OCI-LY1 (cell line): ENCODE measurements around the gene MFRP.

Experiments used
- H2AFZ ChIP-seq: fragments of 200-600 bp; sonication (generic), shearing (Covaris generic); 2 replicates; pipeline ENCODE4 v1.6.0; 2014; ENCODE audit warnings: antibody characterized with exemption, mild to moderate bottlenecking, low read length
- H3F3A ChIP-seq: fragments of 200-600 bp; sonication (generic), shearing (Covaris generic); 2 replicates; pipeline ENCODE4 v1.6.0; 2014; ENCODE audit warnings: mild to moderate bottlenecking, antibody characterized with exemption, low read length, moderate library complexity; ENCODE audit not compliant: insufficient read depth
- H3K27ac ChIP-seq: fragments of 200-600 bp; sonication (generic); 2 replicates; pipeline ENCODE4 v1.5.1; 2014; ENCODE audit warnings: low read length, mixed run types, mild to moderate bottlenecking, low read depth; ENCODE audit not compliant: poor library complexity, severe bottlenecking
- H3K27me3 ChIP-seq: fragments of 200-600 bp; sonication (generic); 2 replicates; pipeline ENCODE4 v1.6.0; 2014; ENCODE audit warnings: antibody characterized with exemption, mild to moderate bottlenecking, low read length, moderate library complexity; ENCODE audit not compliant: insufficient read depth
- H3K36me3 ChIP-seq: fragments of 200-600 bp; sonication (generic); 2 replicates; pipeline ENCODE4 v1.6.1; 2014; ENCODE audit warnings: mild to moderate bottlenecking, antibody characterized with exemption, low read length, moderate library complexity, mixed read lengths; ENCODE audit not compliant: insufficient read depth
- H3K4me1 ChIP-seq: fragments of 200-600 bp; sonication (generic); 2 replicates; pipeline ENCODE4 v1.5.1; 2014; ENCODE audit warnings: mild to moderate bottlenecking, low read length, moderate library complexity; ENCODE audit not compliant: insufficient read depth, severe bottlenecking
- H3K4me2 ChIP-seq: fragments of 200-600 bp; sonication (generic), shearing (Covaris generic); 2 replicates; pipeline ENCODE4 v1.6.1; 2014; ENCODE audit warnings: low read length
- H3K4me3 ChIP-seq: fragments of 200-600 bp; sonication (generic); 2 replicates; pipeline ENCODE4 v1.5.1; 2014; ENCODE audit warnings: low read length, low read depth, mild to moderate bottlenecking, mixed read lengths; ENCODE audit not compliant: poor library complexity, severe bottlenecking
- H3K79me2 ChIP-seq: fragments of 200-600 bp; shearing (Covaris generic); 2 replicates; pipeline ENCODE4 v1.6.1; 2016; ENCODE audit warnings: mixed run types, low read length, mixed read lengths; ENCODE audit not compliant: insufficient read depth
- H3K9ac ChIP-seq: fragments of 200-600 bp; sonication (generic), shearing (Covaris generic); 2 replicates; pipeline ENCODE4 v1.6.1; 2014; ENCODE audit warnings: mild to moderate bottlenecking, low read length, mixed read lengths
- H3K9me2 ChIP-seq: fragments of 200-600 bp; sonication (generic), shearing (Covaris generic); 2 replicates; pipeline ENCODE4 v1.6.1; 2014; ENCODE audit warnings: low read depth, mild to moderate bottlenecking, low read length, mixed read lengths
- H3K9me3 ChIP-seq: fragments of 200-600 bp; shearing (Covaris generic); 2 replicates; pipeline ENCODE4 v1.6.1; 2014; ENCODE audit warnings: low read length, mixed read lengths
- H4K20me1 ChIP-seq: fragments of 200-600 bp; sonication (generic), shearing (Covaris generic); 2 replicates; pipeline ENCODE4 v1.6.0; 2016; ENCODE audit warnings: mild to moderate bottlenecking, low read length; ENCODE audit not compliant: insufficient read depth
- CTCF ChIP-seq: fragments of 200-600 bp; sonication (generic), shearing (Covaris generic); IDR thresholded peaks from 2 replicates; pipeline ENCODE4 v1.5.1; 2017; ENCODE audit warnings: mild to moderate bottlenecking, antibody characterized with exemption, low read length, moderate library complexity, mixed read lengths
- EZH2 ChIP-seq: fragments of 200-600 bp; sonication (generic), shearing (Covaris generic); IDR thresholded peaks from 2 replicates; pipeline ENCODE4 v1.8.0; 2017; ENCODE audit warnings: borderline replicate concordance, mixed run types, mild to moderate bottlenecking, antibody characterized with exemption, low read length, moderate library complexity, mixed read lengths

MFRP gene

GRCh38 chr11:119347242-119347641 lies 737 bp upstream of the MFRP start:
- Histone ChIP-seq H3K36me3 (no peaks in the 10 kb centered on the region), H3K4me1 (no peaks in the 10 kb centered on the region), H3K27ac (no peak overlapping the region), H3K27me3 (no peaks in the 10 kb centered on the region), H4K20me1 (no peaks in the 10 kb centered on the region), H3K9me3 (no peaks in the 10 kb centered on the region), H3K9ac (no peak overlapping the region), H3K4me2 (no peak overlapping the region), H3F3A (no peaks in the 10 kb centered on the region), H3K4me3 (no peak overlapping the region), H3K79me2 (no peaks in the 10 kb centered on the region), H2AFZ (no peak overlapping the region), H3K9me2 (no peaks in the 10 kb centered on the region)
- TF ChIP-seq EZH2 = no peak
- no peak for TF ChIP-seq CTCF

- H3K9me3 ChIP-seq = no peaks in the 10 kb centered on the region
- no peaks in the 10 kb centered on the region for H4K20me1 ChIP-seq
- H3K9ac ChIP-seq = no peak overlapping the region
- H3K4me1 ChIP-seq = no peaks in the 10 kb centered on the region
- H3K4me2 ChIP-seq = no peak overlapping the region
- H3K9me2 ChIP-seq = no peaks in the 10 kb centered on the region
- H2AFZ ChIP-seq = no peak overlapping the region
- no peaks in the 10 kb centered on the region for H3K36me3 ChIP-seq
- H3F3A ChIP-seq = no peaks in the 10 kb centered on the region
- no peak overlapping the region for H3K27ac ChIP-seq
- H3K27me3 ChIP-seq = no peaks in the 10 kb centered on the region; the same call in 1 of the 2 replicates
- no peak for TF ChIP-seq EZH2
- TF ChIP-seq CTCF = no peak
- no peak overlapping the region for H3K4me3 ChIP-seq
- H3K79me2 ChIP-seq = no peaks in the 10 kb centered on the region
Observed at GRCh38 chr11:119345685-119346084, 820 bp downstream of the MFRP start.

GRCh38 chr11:119344291-119345010 lies 2.1 kb downstream of the MFRP start:
- H3K9me2 ChIP-seq = no peaks in the 10 kb centered on the region
- no peaks in the 10 kb centered on the region for H3K79me2 ChIP-seq
- H3K4me3 ChIP-seq = no peak overlapping the region
- no peak overlapping the region for H3K9ac ChIP-seq
- peaks cover 8% of the 10 kb centered on the region for H3K4me1 ChIP-seq
- no peaks in the 10 kb centered on the region; the same call in 1 of the 2 replicates for H3K27me3 ChIP-seq
- H3K9me3 ChIP-seq = no peaks in the 10 kb centered on the region
- H3K36me3 ChIP-seq = no peaks in the 10 kb centered on the region; the same call in 1 of the 2 replicates
- no peaks in the 10 kb centered on the region for H3F3A ChIP-seq
- H4K20me1 ChIP-seq = no peaks in the 10 kb centered on the region
- TF ChIP-seq EZH2 = no peak
- no peak for TF ChIP-seq CTCF
- H3K4me2 ChIP-seq = no peak overlapping the region
- no peak overlapping the region for H2AFZ ChIP-seq
- no peak overlapping the region for H3K27ac ChIP-seq
